Heart right ventricle (tissue), 16 donors: ENCODE results near the gene AKAP9. TPM values are rescaled to one million over a fixed set of nuclear protein-coding genes. Genes with fewer than 3 reads are reported as not detected.

Experiments used
- ATAC-seq, 8 donors: fragments of 200-7000 bp; cut with Tn5 transposase; one replicate each; pipeline ENCODE4 v1.9.1; 2020; ENCODE audit warnings: mild to moderate bottlenecking in 8 of 8, moderate library complexity in 8 of 8, moderate number of reproducible peaks in 1 of 8
- DNase-seq, 2 donors: peaks; one replicate each; pipeline ENCODE4 v3.0.0-alpha.2; 2020
- H3K27ac ChIP-seq, 10 donors: fragments of 200-600 bp; sonication (generic) in 2 of 10; one replicate each; pipeline versions ENCODE4 v1.5.0 to v1.8.0; 2020 to 2022; ENCODE audit warnings: mild to moderate bottlenecking in 3 of 10
- H3K27me3 ChIP-seq, 7 donors: fragments of 200-600 bp; one replicate each; pipeline ENCODE4 v1.8.0; 2021 to 2022; ENCODE audit warnings: mild to moderate bottlenecking in 2 of 7
- H3K36me3 ChIP-seq, 9 donors: fragments of 200-600 bp; sonication (generic) in 1 of 9; one replicate each; pipeline versions ENCODE4 v1.5.0 to v1.8.0; 2020 to 2022; ENCODE audit warnings: mild to moderate bottlenecking in 2 of 9
- H3K4me1 ChIP-seq, 9 donors: fragments of 200-600 bp; sonication (generic) in 1 of 9; one replicate each; pipeline versions ENCODE4 v1.5.0 to v1.8.0; 2020 to 2022; ENCODE audit warnings: mild to moderate bottlenecking in 4 of 9
- H3K4me3 ChIP-seq, 10 donors: fragments of 200-600 bp; sonication (generic) in 2 of 10; one replicate each; pipeline versions ENCODE4 v1.5.0 to v1.8.0; 2020 to 2022; ENCODE audit warnings: mild to moderate bottlenecking in 7 of 10, moderate library complexity in 2 of 10
- H3K9me3 ChIP-seq, 11 donors: fragments of 200-600 bp in 10 of 11; sonication (generic) in 2 of 11; one replicate each; pipeline versions ENCODE4 v1.5.0 to v1.8.0; 2013 to 2022; ENCODE audit warnings: mild to moderate bottlenecking in 2 of 11, control low read depth in 1 of 11, moderate library complexity in 1 of 11
- CTCF ChIP-seq, 9 donors: fragments of 200-600 bp; sonication (generic) in 2 of 9; IDR thresholded peaks; one replicate each; pipeline versions ENCODE4 v1.5.0 to v1.8.0; 2021 to 2022; ENCODE audit warnings: antibody characterized with exemption in 9 of 9, mild to moderate bottlenecking in 5 of 9, moderate library complexity in 1 of 9
- WGBS, 2 donors: extraction: QIAGEN DNeasy Blood & Tissue Kit; methylation state at CpG; one replicate each; pipeline ENCODE4 v1.1.7; 2013; ENCODE audit warnings: inconsistent platforms in 1 of 2; 5-methylcytosine and 5-hydroxymethylcytosine counted together
- intact Hi-C, 10 donors: fragments of 100-400 bp; cut with DNase I; formaldehyde crosslinking; loops; one replicate each; pipeline versions ENCODE4 v1.11.1 to v1.14.2; 2022
- polyA plus RNA-seq, 2 donors: library from polyadenylated mRNA; stranded (reverse); fragments of 200-250 nt; gene quantifications; one replicate each; pipeline ENCODE4 v1.2.3, GENCODE V29; 2013
- total RNA-seq, 10 donors: library from RNA; stranded (reverse); fragmentation: NEBNext Ultra II Directional in 3 of 10; extraction: Animal tissue kit (Norgen Biotek cat#: 25700) in 3 of 10; gene quantifications; one replicate each; pipeline versions ENCODE4 v1.2.1 to v1.2.4, GENCODE V29; 2021 to 2023
- donor health status: Arrhythmogenic right ventricular cardiomyopathy.
- donor health status: ischemic (EF 13 %, LVEDD 7.1; RV severe dilation, severe dysfunction).
- donor health status: healthy with polysubstance abuse.
- donor health status: DM: no; HTN: yes; CAD: no.
- donor health status: DM: no; HTN: no; CAD: no.
- donor health status: ischemic (EF 25% LVEDD 6.9; RV normal size, moderate dysfunction).
- donor health status: ischemic (EF 25% LVEDD 5.7; RV mildly dilated, moderate dysfunction).
- donor health status: healthy.
- donor health status: DM: yes; HTN: yes; CAD: no.
- donor health status: Ischemic cardiomyopathy.
- donor health status: ischemic (EF 35%, LVEDD 5.7; RV mildly dilated, moderate dysfunction).
- donor health status: nonischemic (EF 11% LVEDD 7.7; RV severe dilation, severe dysfunction).
- donor health status: DM: yes; HTN: yes; CAD: no.
- donor health status: PGD.
- donor health status: ischemic (EF 29% LVEDD 5.4; RV normal size, mild dysfunction).
- donor health status: nonischemic (EF 23%, LVEDD 6.1; RV moderate dilation, normal function).

Gene AKAP9
- total and polyA plus RNA-seq, 12 donors: 5.9 to 62.3 (median 49.2) TPM

GRCh38 chr7:92052684-92053083 lies 112.0 kb downstream of the AKAP9 start:
- peaks cover 0 to 29% (median 6%) of the 10 kb centered on the region in 9 donors for H3K4me1 ChIP-seq
- no peak overlapping the region for H3K4me3 ChIP-seq
- no peaks in the 10 kb centered on the region for H3K9me3 ChIP-seq
- ATAC-seq: no peak
- no peaks in the 10 kb centered on the region for H3K27me3 ChIP-seq
- peak overlapping the region in 2 of 10 donors; percentile 26 to 43 for H3K27ac ChIP-seq
- 69 to 70% methylated on average over 3 of the region's 3 CpGs for WGBS, 2 donors
- DNase-seq: no peak
- peaks cover 0 to 76% (median 8%) of the 10 kb centered on the region in 9 donors for H3K36me3 ChIP-seq
- no peak for TF ChIP-seq CTCF (IDR thresholded peaks at IDR 0.05)
- intact Hi-C loops: loop anchor here in 1 of 10 donors (10.0 kb wide), 1 partner anchor 108 kb away; the partner anchor contains the start of gene AKAP9

- no peak for DNase-seq
- no peak for TF ChIP-seq CTCF (IDR thresholded peaks at IDR 0.05)
- Histone ChIP-seq H3K36me3 (peaks cover 0 to 71% (median 6%) of the 10 kb centered on the region in 9 donors), H3K4me1 (peaks cover 0 to 34% (median 6%) of the 10 kb centered on the region in 9 donors), H3K9me3 (no peaks in the 10 kb centered on the region), H3K27me3 (no peaks in the 10 kb centered on the region), H3K4me3 (no peak overlapping the region), H3K27ac (peak overlapping the region in 1 of 10 donors; percentile 43)
- WGBS, 2 donors: 67 to 74% methylated on average over 2 of the region's 2 CpGs
- intact Hi-C loops: loop anchor here in 1 of 10 donors (10.0 kb wide), 1 partner anchor 109 kb away; the partner anchor contains the start of gene AKAP9
- no peak for ATAC-seq
Measured at GRCh38 chr7:92053312-92053711, 112.7 kb downstream of the AKAP9 start.

- Histone ChIP-seq H3K36me3 (peaks cover 0 to 49% (median 0%) of the 10 kb centered on the region in 9 donors), H3K27me3 (no peaks in the 10 kb centered on the region), H3K27ac (peak overlapping the region in 7 of 10 donors; percentile 8 to 59 (median 53)), H3K4me1 (peaks cover 0 to 46% (median 10%) of the 10 kb centered on the region in 9 donors), H3K9me3 (no peaks in the 10 kb centered on the region), H3K4me3 (no peak overlapping the region)
- TF ChIP-seq CTCF (IDR thresholded peaks at IDR 0.05): no peak
- intact Hi-C loops: loop anchor here in 1 of 10 donors (10.0 kb wide), 1 partner anchor 111 kb away; the partner anchor contains the start of gene AKAP9
- no peak for ATAC-seq
- WGBS, 2 donors: 41 to 55% methylated on average over 1 of the region's 1 CpG
- no peak for DNase-seq
Measured at GRCh38 chr7:92056286-92056685, 115.6 kb downstream of the AKAP9 start.

- Histone ChIP-seq H3K27ac (peak overlapping the region in 9 of 10 donors; percentile 8 to 59 (median 51)), H3K4me1 (peaks cover 0 to 38% (median 6%) of the 10 kb centered on the region in 9 donors), H3K36me3 (peaks cover 0 to 49% (median 0%) of the 10 kb centered on the region in 9 donors), H3K4me3 (peak overlapping the region in 2 of 10 donors; percentile 13 to 14), H3K9me3 (no peaks in the 10 kb centered on the region), H3K27me3 (no peaks in the 10 kb centered on the region)
- ATAC-seq: peak in 6 of 8 donors; percentile 38 to 69 (median 52)
- no peak for TF ChIP-seq CTCF (IDR thresholded peaks at IDR 0.05)
- intact Hi-C loops: loop anchor here in 1 of 10 donors (10.0 kb wide), 1 partner anchor 113 kb away; the partner anchor contains the start of gene AKAP9
- no peak for DNase-seq
- WGBS, 2 donors: 52 to 62% methylated on average over 2 of the region's 2 CpGs
Measured at GRCh38 chr7:92057375-92057774, 116.7 kb downstream of the AKAP9 start.
